HCT116 (cell line): ENCODE data around the gene TALDO1. TPM values are rescaled to one million over a fixed set of nuclear protein-coding genes. Genes with fewer than 3 reads are reported as not detected.

Experiments used
- ATAC-seq: fragments of 200-7000 bp; cut with Tn5 transposase; 2 replicates; pipeline ENCODE4 v1.9.1; 2020; ENCODE audit warnings: mild to moderate bottlenecking, moderate library complexity
- BruUV-seq: library from RNA; stranded (reverse); fragments of 400-500 nt; replicated peaks from 2 replicates; lab custom pipeline; 2021; lab: Mats Ljungman, UMichigan
- CTCF ChIA-PET: fragments of 300-600 bp; sonication (Branson Sonifier 250); formaldehyde crosslinking; loops from one replicate; lab custom pipeline; 2021; ENCODE audit warnings: antibody characterized with exemption; lab: Charles Lee
- POLR2A ChIA-PET: fragments of 300-600, 350-600 bp; sonication (Branson Sonifier 250); formaldehyde crosslinking; loops from one replicate; lab custom pipeline; 2021; ENCODE audit warnings: antibody characterized with exemption; lab: Charles Lee
- RAD21 ChIA-PET, 2 experiments: fragments of 300-600 bp; sonication (Branson Sonifier 250); formaldehyde crosslinking; loops; one replicate each; lab custom pipeline; 2023; ENCODE audit warnings: low total read pairs in 2 of 2; ENCODE audit not compliant: uncharacterized antibody in 2 of 2, unreplicated experiment in 2 of 2, low non-redundant PET in 1 of 2; lab: Charles Lee
- DNase-seq: peaks from one replicate; pipeline ENCODE4 v3.0.0-alpha.2; 2010; ENCODE audit warnings: low read depth, low spot score
- H2AFZ ChIP-seq: fragments of 200-600 bp; shearing (Covaris generic), sonication (generic); 2 replicates; pipeline ENCODE4 v1.6.1; 2017; ENCODE audit warnings: low read depth, mixed run types, mixed read lengths, antibody characterized with exemption, low read length; ENCODE audit not compliant: poor library complexity, severe bottlenecking
- H3K27ac ChIP-seq: 2 replicates; pipeline ENCODE4 v1.5.1; 2012; ENCODE audit warnings: low read depth, low read length
- H3K27me3 ChIP-seq: fragments of 200-600 bp; sonication (generic); 2 replicates; pipeline ENCODE4 v1.6.1; 2016; ENCODE audit warnings: mixed run types, low read length, mixed read lengths; ENCODE audit not compliant: insufficient read depth
- H3K36me3 ChIP-seq, 2 experiments: fragments of 200-500 bp in 1 of 2; fragments of 200-600 bp in 1 of 2; sonication (Bioruptor generic) in 1 of 2; sonication (generic) in 1 of 2; 2 replicates each; pipeline versions ENCODE4 v1.5.1 to v1.6.1; 2014 to 2016; ENCODE audit warnings: low read length in 2 of 2, inconsistent platforms in 1 of 2, mixed read lengths in 1 of 2, mixed run types in 1 of 2; ENCODE audit not compliant: insufficient read depth in 2 of 2, control insufficient read depth in 1 of 2
- H3K4me1 ChIP-seq, 2 experiments: fragments of 200-600 bp in 1 of 2; sonication (generic) in 1 of 2; 2 replicates each; pipeline versions ENCODE4 v1.5.1 to v1.6.1; 2012 to 2017; ENCODE audit warnings: low read length in 2 of 2, inconsistent platforms in 1 of 2, mild to moderate bottlenecking in 1 of 2, mixed read lengths in 1 of 2, mixed run types in 1 of 2, moderate library complexity in 1 of 2; ENCODE audit not compliant: insufficient read depth in 2 of 2, control insufficient read depth in 1 of 2
- H3K4me2 ChIP-seq: fragments of 200-600 bp; sonication (generic); 2 replicates; pipeline ENCODE4 v1.6.1; 2017; ENCODE audit warnings: mixed run types, low read length, mixed read lengths
- H3K4me3 ChIP-seq, 2 experiments: fragments of 200-600 bp in 1 of 2; sonication (generic) in 1 of 2; replicated peaks in 1 of 2; 2 replicates each; pipeline ENCODE4 v1.5.1; 2011 to 2016; ENCODE audit warnings: low read length in 2 of 2, control low read depth in 1 of 2, low read depth in 1 of 2, mild to moderate bottlenecking in 1 of 2, mixed read lengths in 1 of 2, mixed run types in 1 of 2
- H3K79me2 ChIP-seq: fragments of 200-600 bp; sonication (generic); 2 replicates; pipeline ENCODE4 v1.6.1; 2017; ENCODE audit warnings: mild to moderate bottlenecking, mixed run types, low read length, moderate library complexity, mixed read lengths; ENCODE audit not compliant: insufficient read depth
- H3K9ac ChIP-seq: fragments of 200-600 bp; sonication (generic); 2 replicates; pipeline ENCODE4 v1.6.1; 2016; ENCODE audit warnings: low read length, mixed read lengths
- H3K9me2 ChIP-seq: fragments of 200-600 bp; sonication (generic), shearing (Covaris generic); 2 replicates; pipeline ENCODE4 v1.6.1; 2017; ENCODE audit warnings: mixed run types, mild to moderate bottlenecking, moderate library complexity; ENCODE audit not compliant: insufficient read depth
- H3K9me3 ChIP-seq, 2 experiments: fragments of 200-500 bp in 1 of 2; fragments of 200-600 bp in 1 of 2; sonication (Bioruptor generic) in 1 of 2; sonication (generic) in 1 of 2; 2 replicates each; pipeline ENCODE4 v1.6.1; 2014 to 2017; ENCODE audit warnings: low read length in 2 of 2, mixed read lengths in 2 of 2, inconsistent platforms in 1 of 2, low read depth in 1 of 2, mild to moderate bottlenecking in 1 of 2, mixed run types in 1 of 2, moderate library complexity in 1 of 2; ENCODE audit not compliant: control insufficient read depth in 1 of 2, insufficient read depth in 1 of 2
- H4K20me1 ChIP-seq: fragments of 200-600 bp; sonication (generic), shearing (Covaris generic); 2 replicates; pipeline ENCODE4 v1.6.1; 2017; ENCODE audit warnings: mixed run types, mild to moderate bottlenecking, moderate library complexity; ENCODE audit not compliant: insufficient read depth
- CBX3 ChIP-seq: IDR thresholded peaks from 2 replicates; pipeline ENCODE4 v1.6.1; 2012; ENCODE audit warnings: low read depth
- CTCF ChIP-seq, 3 experiments: fragments of 200-600 bp in 1 of 3; sonication (generic) in 1 of 3; IDR thresholded peaks in 2 of 3; conservative IDR thresholded peaks in 1 of 3; 2 replicates each; pipeline ENCODE4 v1.5.1; 2012 to 2017; ENCODE audit warnings: low read depth in 2 of 3, low read length in 2 of 3, antibody characterized with exemption in 1 of 3, borderline replicate concordance in 1 of 3, control low read depth in 1 of 3, mild to moderate bottlenecking in 1 of 3, mixed read lengths in 1 of 3, mixed run types in 1 of 3, moderate library complexity in 1 of 3; ENCODE audit not compliant: insufficient read depth in 1 of 3
- FOSL1 ChIP-seq: IDR thresholded peaks from 2 replicates; pipeline ENCODE4 v1.6.1; 2012; ENCODE audit warnings: low read depth
- JUND ChIP-seq: IDR thresholded peaks from 2 replicates; pipeline ENCODE4 v1.6.1; 2012
- TCF7L2 ChIP-seq: IDR thresholded peaks from 2 replicates; pipeline ENCODE4 v1.7.0; 2011; ENCODE audit warnings: borderline replicate concordance, inconsistent platforms; ENCODE audit not compliant: insufficient read depth, insufficient read length; ENCODE audit errors: extremely low read depth
- ZBTB33 ChIP-seq: IDR thresholded peaks from 2 replicates; pipeline ENCODE4 v1.6.1; 2011; ENCODE audit warnings: mild to moderate bottlenecking, low read length, moderate library complexity; ENCODE audit not compliant: insufficient replicate concordance; ENCODE audit errors: extremely low read depth
- ZFX ChIP-seq: fragments of 450-650 bp; IDR thresholded peaks from 2 replicates; pipeline ENCODE4 v1.6.1; 2017
- intact Hi-C: fragments of 100-400 bp; cut with micrococcal nuclease; formaldehyde crosslinking; loops from 2 replicates; pipeline ENCODE4 v1.10.0; 2022
- total RNA-seq: library from RNA; stranded (reverse); gene quantifications from one replicate; pipeline ENCODE4 v1.2.1, GENCODE V29; 2021; ENCODE audit not compliant: unreplicated experiment

The TALDO1 gene
- total RNA-seq, 1 experiment from 2014 or later: 242 TPM

- Histone ChIP-seq H4K20me1 (no peaks in the 10 kb centered on the region), H3K27ac (peak overlapping the region; percentile 70)
- POLR2A ChIA-PET: interaction anchor here (1.2 kb wide), 1 partner anchor 36 kb away, joined by 3 read pairs; no protein-coding TSS in a partner anchor
- no peak for TF ChIP-seq ZFX
- TF ChIP-seq, all 23 proteins: peak for 0
- no peaks in the 10 kb centered on the region for H3K79me2 ChIP-seq
- no peaks in the 10 kb centered on the region for H3K9me2 ChIP-seq
- peaks cover 0 to 11% of the 10 kb centered on the region in 2 experiments; a peak in 1 of 4 replicates for H3K36me3 ChIP-seq
- peak overlapping the region; percentile 78 for H3K4me2 ChIP-seq
- no peak overlapping the region for H2AFZ ChIP-seq
- no peak for DNase-seq
- H3K4me1 ChIP-seq: peaks cover 7 to 24% of the 10 kb centered on the region in 2 experiments; a peak in 3 of 4 replicates
- intact Hi-C loops: no loop called here
- ATAC-seq: no peak; the same call in 1 of the 2 replicates
- RAD21 ChIA-PET: interaction anchor here in 1 of 2 experiments (0.6 kb wide), 1 partner anchor 171 kb away, joined by 3 read pairs; no protein-coding TSS in a partner anchor
- H3K27me3 ChIP-seq: no peaks in the 10 kb centered on the region
- CTCF ChIA-PET: interaction anchor here (0.7 to 2.1 kb wide), 8 partner anchors 10 to 36 kb away, joined by 3 to 10 read pairs (median 6); partner anchors contain the start of genes DEAF1, EPS8L2, TALDO1 and TMEM80
- no peaks in the 10 kb centered on the region for H3K9me3 ChIP-seq
- peak overlapping the region; percentile 61 for H3K9ac ChIP-seq
- TSS peak; percentile 76 for BruUV-seq
- 0 out of 4 replicates have a peak overlapping the region, but pooled peaks of 1 of the 2 experiments have one; percentile 14 for H3K4me3 ChIP-seq
These were observed 20.0 kb upstream of the TALDO1 start for GRCh38 chr11:727281-727701.

GRCh38 chr11:727859-728748 is 19.2 kb upstream of the TALDO1 start:
- DNase-seq: peak; percentile 91
- peaks cover 0 to 11% of the 10 kb centered on the region in 2 experiments; a peak in 1 of 4 replicates for H3K36me3 ChIP-seq
- H3K9me3 ChIP-seq: no peaks in the 10 kb centered on the region
- no peaks in the 10 kb centered on the region for H3K9me2 ChIP-seq
- CTCF ChIA-PET: interaction anchor here (0.7 to 2.1 kb wide), 9 partner anchors 9 to 35 kb away, joined by 3 to 10 read pairs (median 6); partner anchors contain the start of genes DEAF1, EPS8L2, TALDO1 and TMEM80
- intact Hi-C loops: loop anchor here (2.0 kb wide), 2 partner anchors 37 to 173 kb away; no protein-coding TSS in a partner anchor
- H3K9ac ChIP-seq: peak overlapping the region; percentile 61
- 0 out of 4 replicates have a peak overlapping the region, but pooled peaks of 1 of the 2 experiments have one; percentile 14 for H3K4me3 ChIP-seq
- no TSS peak for BruUV-seq
- H3K79me2 ChIP-seq: no peaks in the 10 kb centered on the region
- no peak overlapping the region for H2AFZ ChIP-seq
- peaks cover 7 to 24% of the 10 kb centered on the region in 2 experiments; a peak in 3 of 4 replicates for H3K4me1 ChIP-seq
- RAD21 ChIA-PET: interaction anchor here (0.6 kb wide), 2 partner anchors 31 to 172 kb away, joined by 3 read pairs; no protein-coding TSS in a partner anchor
- H3K4me2 ChIP-seq: peak overlapping the region; percentile 78
- POLR2A ChIA-PET: interaction anchor here (1.2 kb wide), 2 partner anchors 12 to 35 kb away, joined by 3 to 4 read pairs; no protein-coding TSS in a partner anchor
- peak overlapping the region; percentile 70 for H3K27ac ChIP-seq
- H4K20me1 ChIP-seq: no peaks in the 10 kb centered on the region
- peak; percentile 91 for ATAC-seq
- H3K27me3 ChIP-seq: no peaks in the 10 kb centered on the region
- TF ChIP-seq FOSL1: no peak; the same call in 1 of the 2 replicates
- TF ChIP-seq TCF7L2: no peak
- TF ChIP-seq ZBTB33: no peak
- no peak for TF ChIP-seq CBX3
- no peak for TF ChIP-seq JUND
- TF ChIP-seq CTCF (IDR thresholded peaks at IDR 0.05 in 2 of 3, conservative IDR thresholded peaks at IDR 0.05 in 1 of 3; ENCODE audit: borderline replicate concordance in 1 of 3, insufficient read depth in 1 of 3, low read depth in 2 of 3, low read length in 2 of 3): peak; percentile 98 to 100 (median 99)
